Fibroblast of lung (primary cell): ENCODE data around the gene BEND7.

Experiments
- EZH2 ChIP-seq: IDR thresholded peaks from 2 replicates; pipeline ENCODE4 v1.5.1; 2012; ENCODE audit warnings: low read length, control low read depth, mild to moderate bottlenecking; ENCODE audit errors: missing control alignments
- TF ChIP-seq, protein P1 (sequence below), 2 donors: IDR thresholded peaks in 1 of 2; conservative IDR thresholded peaks in 1 of 2; 1 replicate in 1 of 2; 2 replicates in 1 of 2; pipeline ENCODE4 v1.5.1; 2011 to 2012; ENCODE audit warnings: low read length in 2 of 2, control low read depth in 1 of 2, inconsistent platforms in 1 of 2, low read depth in 1 of 2, mild to moderate bottlenecking in 1 of 2

DNA sequence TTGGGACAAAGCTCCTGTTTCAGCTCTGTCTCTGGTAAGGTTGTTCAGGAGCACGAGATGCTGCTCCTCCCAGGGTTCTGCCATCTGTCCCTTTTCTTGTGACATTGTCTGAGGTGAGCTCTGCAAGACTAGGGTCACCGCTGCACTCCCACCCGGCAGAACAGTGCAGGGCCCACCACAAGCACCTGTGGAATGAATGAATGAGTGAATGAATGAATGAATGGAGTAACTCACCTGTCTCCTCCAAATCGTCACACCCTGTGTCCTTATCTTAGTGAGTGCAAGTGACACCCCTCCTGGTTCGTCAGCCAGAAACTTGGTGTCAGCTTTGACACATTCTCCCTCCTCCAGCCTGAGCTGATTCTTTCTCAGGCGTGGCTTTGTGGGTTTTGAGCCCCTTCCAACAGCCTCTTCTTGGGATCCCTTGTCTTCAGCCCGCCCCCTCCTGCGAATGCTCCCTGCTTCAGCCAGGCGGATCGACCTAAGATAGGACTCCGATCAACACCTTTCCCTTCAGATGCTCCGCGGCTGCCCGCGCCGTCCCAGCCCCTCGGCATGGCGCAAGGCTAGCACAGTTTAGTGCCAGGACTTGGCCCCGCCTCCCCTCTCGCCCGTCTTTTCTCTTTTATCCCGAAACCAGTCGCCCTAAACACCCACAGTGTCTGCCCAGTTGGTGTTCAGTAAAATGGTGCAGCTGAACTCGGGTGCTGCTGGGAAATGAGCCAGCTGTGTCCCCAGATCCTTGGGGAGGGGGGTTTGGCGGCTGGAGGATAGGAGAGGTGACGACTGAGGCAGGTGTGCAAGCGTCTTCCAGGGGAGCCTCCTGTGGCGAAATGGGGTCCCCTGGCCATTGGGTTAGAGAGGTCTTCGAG lies 89.3 kb downstream of the BEND7 start:
- TF ChIP-seq, protein P1, sequence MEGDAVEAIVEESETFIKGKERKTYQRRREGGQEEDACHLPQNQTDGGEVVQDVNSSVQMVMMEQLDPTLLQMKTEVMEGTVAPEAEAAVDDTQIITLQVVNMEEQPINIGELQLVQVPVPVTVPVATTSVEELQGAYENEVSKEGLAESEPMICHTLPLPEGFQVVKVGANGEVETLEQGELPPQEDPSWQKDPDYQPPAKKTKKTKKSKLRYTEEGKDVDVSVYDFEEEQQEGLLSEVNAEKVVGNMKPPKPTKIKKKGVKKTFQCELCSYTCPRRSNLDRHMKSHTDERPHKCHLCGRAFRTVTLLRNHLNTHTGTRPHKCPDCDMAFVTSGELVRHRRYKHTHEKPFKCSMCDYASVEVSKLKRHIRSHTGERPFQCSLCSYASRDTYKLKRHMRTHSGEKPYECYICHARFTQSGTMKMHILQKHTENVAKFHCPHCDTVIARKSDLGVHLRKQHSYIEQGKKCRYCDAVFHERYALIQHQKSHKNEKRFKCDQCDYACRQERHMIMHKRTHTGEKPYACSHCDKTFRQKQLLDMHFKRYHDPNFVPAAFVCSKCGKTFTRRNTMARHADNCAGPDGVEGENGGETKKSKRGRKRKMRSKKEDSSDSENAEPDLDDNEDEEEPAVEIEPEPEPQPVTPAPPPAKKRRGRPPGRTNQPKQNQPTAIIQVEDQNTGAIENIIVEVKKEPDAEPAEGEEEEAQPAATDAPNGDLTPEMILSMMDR (conservative IDR thresholded peaks at IDR 0.05 in 1 of 2, IDR thresholded peaks at IDR 0.05 in 1 of 2; ENCODE audit: low read depth in 1 of 2, low read length in 2 of 2), result no peak
- TF ChIP-seq EZH2, result peak; percentile 13
